ENCODE data around the gene MKLN1.
"Not testable (repeated sequence)": the region's sequence is repeated elsewhere in the genome, so short reads cannot be mapped to it uniquely, and the experiment has no call there.

Gene MKLN1

GRCh38 chr7:131456338-131456737 lies 128.7 kb downstream of the MKLN1 start:
- DNase-seq (ENCODE audit: extremely low spot score): no peak
- ChIA-PET CTCF (no interaction called here), POLR2A (no interaction called here)
- no peak for TF ChIP-seq CTCF (IDR thresholded peaks at IDR 0.05; ENCODE audit: control extremely low read depth, extremely low read depth, low read depth, missing control alignments)

GRCh38 chr7:131459256-131459655 lies 131.6 kb downstream of the MKLN1 start:
- DNase-seq (ENCODE audit: extremely low spot score): no peak

GRCh38 chr7:131462059-131462458 lies 134.4 kb downstream of the MKLN1 start:
- DNase-seq (ENCODE audit: extremely low spot score): no peak
- ChIA-PET CTCF (no interaction called here), POLR2A (no interaction called here)
- TF ChIP-seq CTCF (IDR thresholded peaks at IDR 0.05; ENCODE audit: control extremely low read depth, extremely low read depth, low read depth, missing control alignments): no peak

More at GRCh38 chr7:131459256-131459655, 131.6 kb downstream of the MKLN1 start:
- ChIA-PET POLR2A (no interaction called here), CTCF (interaction anchor here (1.1 to 1.7 kb wide), 2 partner anchors 8 to 537 kb away, joined by 3 to 5 read pairs; no protein-coding TSS in a partner anchor)
- TF ChIP-seq CTCF (IDR thresholded peaks at IDR 0.05; ENCODE audit: control extremely low read depth, extremely low read depth, low read depth, missing control alignments): no peak

GRCh38 chr7:131462715-131463114 lies 135.0 kb downstream of the MKLN1 start:
- DNase-seq (ENCODE audit: extremely low spot score); POLR2A ChIA-PET: not testable (repeated sequence)
- CTCF ChIA-PET: interaction anchor here (1.7 kb wide), 1 partner anchor 10 kb away, joined by 6 read pairs; no protein-coding TSS in a partner anchor

- TF ChIP-seq CTCF (IDR thresholded peaks at IDR 0.05; ENCODE audit: control extremely low read depth, extremely low read depth, low read depth, missing control alignments): no peak
- CTCF ChIA-PET: interaction anchor here (1.1 to 1.3 kb wide), 3 partner anchors 13 to 22 kb away, joined by 3 to 5 read pairs (median 4); no protein-coding TSS in a partner anchor
Observed at GRCh38 chr7:131466735-131467365, 139.2 kb downstream of the MKLN1 start.

GRCh38 chr7:131467788-131468187 lies 140.1 kb downstream of the MKLN1 start:
- ChIA-PET CTCF (interaction anchor here (1.7 kb wide), 1 partner anchor 16 kb away, joined by 5 read pairs; no protein-coding TSS in a partner anchor), POLR2A (no interaction called here)

More at GRCh38 chr7:131466735-131467365, 139.2 kb downstream of the MKLN1 start:
- POLR2A ChIA-PET: no interaction called here
- no peak for DNase-seq (ENCODE audit: extremely low spot score)

More at GRCh38 chr7:131467788-131468187, 140.1 kb downstream of the MKLN1 start:
- TF ChIP-seq CTCF (IDR thresholded peaks at IDR 0.05; ENCODE audit: control extremely low read depth, extremely low read depth, low read depth, missing control alignments): no peak
- DNase-seq (ENCODE audit: extremely low spot score): no peak

All from GM10248 (cell line).